Sigmoid colon (tissue), 7 donors: ENCODE data around the gene ASMTL. TPM values are rescaled to one million over a fixed set of nuclear protein-coding genes. Genes with fewer than 3 reads are reported as not detected.

Source experiments
- DNase-seq: peaks from one replicate; pipeline ENCODE4 v3.0.0-alpha.2; 2019
- H3K27ac ChIP-seq, 4 donors: fragments of 200-600 bp; sonication (generic); one replicate each; pipeline ENCODE4 v1.5.1; 2016 to 2019; ENCODE audit warnings: mild to moderate bottlenecking in 1 of 4
- H3K27me3 ChIP-seq, 3 donors: fragments of 200-600 bp; sonication (generic); one replicate each; pipeline ENCODE4 v1.5.1; 2019; ENCODE audit warnings: mild to moderate bottlenecking in 1 of 3
- H3K36me3 ChIP-seq, 4 donors: fragments of 200-600 bp; sonication (generic); one replicate each; pipeline ENCODE4 v1.5.1; 2016 to 2019
- H3K4me1 ChIP-seq, 4 donors: fragments of 200-600 bp; sonication (generic); one replicate each; pipeline ENCODE4 v1.5.1; 2017 to 2019
- H3K4me3 ChIP-seq, 4 donors: fragments of 200-600 bp; sonication (generic); one replicate each; pipeline ENCODE4 v1.5.1; 2017 to 2019; ENCODE audit warnings: mild to moderate bottlenecking in 2 of 4, moderate library complexity in 1 of 4
- H3K9me3 ChIP-seq, 4 donors: fragments of 200-600 bp in 3 of 4; sonication (generic) in 3 of 4; one replicate each; pipeline versions ENCODE4 v1.5.1 to v1.6.1; 2013 to 2019
- CTCF ChIP-seq, 4 experiments: fragments of 450-650 bp in 3 of 4; fragments of 200-600 bp in 1 of 4; IDR thresholded peaks; one replicate each; pipeline ENCODE4 v1.5.1; 2016 to 2019; ENCODE audit warnings: antibody characterized with exemption in 4 of 4, mild to moderate bottlenecking in 3 of 4, moderate library complexity in 2 of 4
- EP300 ChIP-seq, 4 donors: sonication (generic); formaldehyde crosslinking; IDR thresholded peaks; one replicate each; pipeline ENCODE4 v1.6.1; 2017; ENCODE audit warnings: antibody characterized with exemption in 4 of 4
- POLR2A ChIP-seq, 2 donors: fragments of 450-650 bp; IDR thresholded peaks; one replicate each; pipeline ENCODE4 v1.6.1; 2016; ENCODE audit warnings: antibody characterized with exemption in 2 of 2, mild to moderate bottlenecking in 2 of 2, moderate library complexity in 2 of 2
- POLR2AphosphoS5 ChIP-seq, 4 donors: sonication (generic); formaldehyde crosslinking; IDR thresholded peaks; one replicate each; pipeline ENCODE4 v1.6.1; 2017; ENCODE audit warnings: antibody characterized with exemption in 4 of 4
- WGBS, 2 donors: extraction: QIAGEN DNeasy Blood & Tissue Kit; methylation state at CpG; one replicate each; pipeline ENCODE4 v1.1.7; 2013; 5-methylcytosine and 5-hydroxymethylcytosine counted together
- intact Hi-C: fragments of 100-400 bp; cut with DNase I; formaldehyde crosslinking; loops from one replicate; pipeline ENCODE4 v1.15.1; 2023
- polyA plus RNA-seq, 3 donors: library from polyadenylated mRNA; stranded (reverse); fragments of 200-250 nt; gene quantifications; one replicate each; pipeline ENCODE4 v1.2.3, GENCODE V29; 2013
- total RNA-seq, 4 donors: library from RNA; depleted of rRNA; stranded (reverse); fragments of >200 nt; gene quantifications; one replicate each; pipeline ENCODE4 v1.1.0, GENCODE V29; 2016
- donor health status: healthy with polysubstance abuse.
- donor health status: Bipolar disorder and iron deficiency.
- donor health status: healthy.

Gene ASMTL
- total and polyA plus RNA-seq, 7 donors, result 11.8 to 30.6 (median 24.0) TPM

GRCh38 chrX:1360171-1360570, 92.5 kb downstream of the ASMTL start:
- TF ChIP-seq POLR2AphosphoS5 (IDR thresholded peaks at IDR 0.05), result no peak
- TF ChIP-seq CTCF (IDR thresholded peaks at IDR 0.05), result no peak
- no peak for TF ChIP-seq EP300 (IDR thresholded peaks at IDR 0.05)
- TF ChIP-seq POLR2A (IDR thresholded peaks at IDR 0.05), result no peak
- Histone ChIP-seq H3K27me3 (no peaks in the 10 kb centered on the region), H3K36me3 (peaks cover 8 to 57% (median 14%) of the 10 kb centered on the region in 4 donors), H3K27ac (no peak overlapping the region), H3K4me3 (no peak overlapping the region), H3K4me1 (no peaks in the 10 kb centered on the region), H3K9me3 (peaks cover 0 to 9% (median 4%) of the 10 kb centered on the region in 4 donors)
- 82 to 86% methylated on average over 2 of the region's 2 CpGs for WGBS, 2 donors
- intact Hi-C loops, result no loop called here
- no peak for DNase-seq

GRCh38 chrX:1359477-1359873, 93.2 kb downstream of the ASMTL start:
- 76 to 88% methylated on average over 4 of the region's 4 CpGs for WGBS, 2 donors
- no peak for DNase-seq
- H3K27me3 ChIP-seq, result no peaks in the 10 kb centered on the region
- no peaks in the 10 kb centered on the region for H3K4me1 ChIP-seq
- no peak overlapping the region for H3K27ac ChIP-seq
- H3K4me3 ChIP-seq, result no peak overlapping the region
- peaks cover 0 to 9% (median 4%) of the 10 kb centered on the region in 4 donors for H3K9me3 ChIP-seq
- intact Hi-C loops, result no loop called here
- no peak for TF ChIP-seq EP300 (IDR thresholded peaks at IDR 0.05)
- no peak for TF ChIP-seq POLR2AphosphoS5 (IDR thresholded peaks at IDR 0.05)
- TF ChIP-seq CTCF (IDR thresholded peaks at IDR 0.05), result no peak
- no peak for TF ChIP-seq POLR2A (IDR thresholded peaks at IDR 0.05)
- H3K36me3 ChIP-seq, result peaks cover 8 to 51% (median 14%) of the 10 kb centered on the region in 4 donors

GRCh38 chrX:1358793-1359476, 93.8 kb downstream of the ASMTL start:
- TF ChIP-seq CTCF (IDR thresholded peaks at IDR 0.05), result no peak
- TF ChIP-seq EP300 (IDR thresholded peaks at IDR 0.05), result no peak
- TF ChIP-seq POLR2A (IDR thresholded peaks at IDR 0.05), result no peak
- TF ChIP-seq POLR2AphosphoS5 (IDR thresholded peaks at IDR 0.05), result no peak
- Histone ChIP-seq H3K27ac (no peak overlapping the region), H3K27me3 (no peaks in the 10 kb centered on the region), H3K4me1 (no peaks in the 10 kb centered on the region), H3K36me3 (peaks cover 8 to 45% (median 14%) of the 10 kb centered on the region in 4 donors), H3K4me3 (no peak overlapping the region), H3K9me3 (peaks cover 0 to 9% (median 4%) of the 10 kb centered on the region in 4 donors)
- no peak for DNase-seq
- intact Hi-C loops, result no loop called here
- 80 to 91% methylated on average over 6 of the region's 6 CpGs for WGBS, 2 donors

- WGBS, 2 donors, result 93 to 98% methylated on average over 10 of the region's 10 CpGs
- no peak for TF ChIP-seq EP300 (IDR thresholded peaks at IDR 0.05)
- TF ChIP-seq CTCF (IDR thresholded peaks at IDR 0.05), result no peak
- no peak for TF ChIP-seq POLR2AphosphoS5 (IDR thresholded peaks at IDR 0.05)
- no peak for TF ChIP-seq POLR2A (IDR thresholded peaks at IDR 0.05)
- Histone ChIP-seq H3K4me1 (no peaks in the 10 kb centered on the region), H3K4me3 (no peak overlapping the region), H3K9me3 (peaks cover 0 to 9% (median 4%) of the 10 kb centered on the region in 4 donors), H3K27ac (no peak overlapping the region), H3K36me3 (peaks cover 8 to 38% (median 13%) of the 10 kb centered on the region in 4 donors), H3K27me3 (no peaks in the 10 kb centered on the region)
- intact Hi-C loops, result no loop called here
- no peak for DNase-seq
Observed at GRCh38 chrX:1357993-1358392, 94.7 kb downstream of the ASMTL start.
